GM21619 (cell line): ENCODE results near the gene ALKBH4.
"Not testable (repeated sequence)": the region's sequence is repeated elsewhere in the genome, so short reads cannot be mapped to it uniquely, and the experiment has no call there.

Source experiments
- ATAC-seq: cut with Tn5 transposase; IDR thresholded peaks from one replicate; pipeline ENCODE4 v1.9.1; 2021; ENCODE audit not compliant: unreplicated experiment

Gene ALKBH4, protein sequence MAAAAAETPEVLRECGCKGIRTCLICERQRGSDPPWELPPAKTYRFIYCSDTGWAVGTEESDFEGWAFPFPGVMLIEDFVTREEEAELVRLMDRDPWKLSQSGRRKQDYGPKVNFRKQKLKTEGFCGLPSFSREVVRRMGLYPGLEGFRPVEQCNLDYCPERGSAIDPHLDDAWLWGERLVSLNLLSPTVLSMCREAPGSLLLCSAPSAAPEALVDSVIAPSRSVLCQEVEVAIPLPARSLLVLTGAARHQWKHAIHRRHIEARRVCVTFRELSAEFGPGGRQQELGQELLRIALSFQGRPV

DNA sequence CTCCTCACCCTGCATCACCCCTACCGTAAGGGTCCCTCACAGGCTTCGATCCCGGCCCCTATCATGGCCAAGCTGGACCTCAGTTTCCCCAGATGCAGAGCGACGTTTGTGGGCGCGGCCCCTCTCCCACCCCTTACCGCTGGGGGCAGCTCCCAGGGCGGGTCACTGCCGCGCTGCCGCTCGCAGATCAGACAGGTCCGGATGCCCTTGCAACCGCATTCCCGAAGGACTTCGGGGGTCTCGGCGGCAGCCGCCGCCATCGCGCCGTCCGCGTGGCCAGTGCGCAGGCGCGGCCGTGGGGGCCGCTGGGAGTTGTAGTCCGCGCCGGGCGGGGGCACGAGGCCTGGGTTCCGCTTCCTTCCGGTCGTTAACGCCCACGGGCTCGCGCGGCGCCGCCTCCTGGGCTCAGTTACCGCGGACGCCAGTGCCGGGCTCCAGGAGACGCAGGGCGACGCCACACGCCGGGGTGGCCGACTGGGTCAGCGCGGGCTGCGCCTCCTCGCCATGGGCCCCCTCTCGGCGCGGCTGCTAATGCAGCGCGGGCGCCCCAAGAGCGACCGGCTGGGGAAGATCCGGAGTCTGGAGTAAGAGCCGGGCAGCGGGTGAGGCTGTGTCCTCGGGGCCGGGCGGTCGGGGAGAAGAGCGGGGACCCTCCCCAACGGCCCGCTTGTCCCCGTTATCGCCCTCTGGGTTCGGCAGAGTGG is at the start of gene ALKBH4, which contains the start of gene LRWD1:
Gene ALKBH4 (minus strand): TSS at position 287 of the 704 bp plus-strand sequence. CDS start 27 bp downstream, at position 260.
Gene LRWD1 (plus strand): TSS at position 408 of the 704 bp plus-strand sequence. CDS start 97 bp downstream, at position 505.
- peak; percentile 86 for ATAC-seq

DNA sequence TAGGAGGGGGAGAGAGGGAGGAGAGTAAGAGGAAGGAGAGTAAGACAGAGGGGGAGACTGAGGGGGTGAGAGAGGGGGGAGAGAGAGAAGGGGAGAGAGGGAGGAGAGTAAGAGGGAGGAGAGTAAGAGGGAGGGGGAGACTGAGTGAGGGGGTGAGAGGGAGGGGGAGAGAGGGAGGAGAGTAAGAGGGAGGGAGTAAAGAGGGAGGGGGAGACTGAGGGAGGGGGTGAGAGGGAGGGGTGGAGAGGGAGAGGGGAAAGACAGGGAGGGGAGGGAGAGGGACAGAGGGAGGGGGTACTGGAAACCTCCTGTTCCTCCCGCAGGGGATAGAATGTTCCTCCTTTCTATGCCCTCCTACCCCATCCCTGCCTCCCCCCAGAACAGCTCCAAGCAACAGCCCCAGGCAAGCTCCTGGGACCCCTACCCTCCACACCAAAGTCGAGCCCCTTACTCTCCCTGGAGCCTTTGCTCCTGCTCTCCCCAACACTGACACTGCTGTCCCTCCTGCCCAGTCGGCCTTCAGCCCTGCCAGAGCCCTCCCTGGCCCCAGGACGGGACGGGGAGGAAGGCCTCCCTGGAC is 48.1 kb upstream of the ALKBH4 start:
- ATAC-seq = not testable (repeated sequence)

DNA sequence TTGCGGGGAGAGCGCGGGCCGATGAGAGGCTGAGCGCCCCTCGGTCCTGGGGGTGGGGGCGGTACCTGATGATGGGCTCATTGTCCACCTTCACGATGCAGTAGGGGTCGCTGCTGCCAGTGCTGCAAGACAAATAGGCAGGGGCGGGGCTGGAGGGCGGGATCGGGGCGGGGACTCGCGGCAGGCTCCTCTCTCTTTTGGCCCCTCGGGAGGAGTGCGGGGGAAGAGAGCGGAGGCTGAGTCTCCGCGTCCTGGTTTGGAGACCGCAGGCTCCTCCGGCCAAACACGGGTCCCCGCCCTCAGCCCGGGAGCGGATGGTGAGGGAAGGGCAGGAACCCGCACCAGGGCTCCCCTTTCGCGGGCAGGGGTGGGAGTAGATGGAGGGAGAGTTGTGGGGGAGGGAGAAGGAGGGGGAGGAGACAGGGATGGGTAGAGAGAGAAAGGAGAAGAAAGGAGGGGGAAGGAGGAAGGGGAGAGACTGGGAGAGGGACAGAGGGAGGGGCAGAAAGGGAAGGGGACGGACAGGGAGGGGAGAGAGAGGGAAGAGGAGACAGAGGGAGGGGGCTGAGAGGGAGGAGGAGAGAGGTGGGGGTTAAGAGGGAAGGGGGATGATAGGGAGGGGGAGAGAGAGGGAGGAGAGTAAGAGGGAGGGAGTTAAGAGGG is 47.3 kb upstream of the ALKBH4 start:
- peak; percentile 32 for ATAC-seq

DNA sequence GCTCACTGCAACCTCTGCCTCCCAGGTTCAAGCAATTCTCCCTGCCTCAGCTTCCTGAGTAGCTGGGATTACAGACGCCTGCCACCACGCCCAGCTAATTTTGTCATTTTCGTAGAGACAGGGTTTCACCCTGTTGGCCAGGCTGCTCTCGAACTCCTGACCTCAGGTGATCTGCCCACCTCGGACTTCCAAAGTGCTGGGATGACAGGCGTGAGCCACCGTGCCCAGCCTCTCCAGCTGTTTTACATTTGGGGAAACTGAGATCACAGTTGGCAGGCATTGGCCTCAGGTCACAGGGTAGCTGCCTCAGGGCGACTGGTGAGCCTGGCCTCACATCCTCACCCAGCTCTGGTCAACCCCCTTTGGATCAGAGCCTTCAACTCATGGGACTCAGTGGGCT is 45.9 kb upstream of the ALKBH4 start:
- ATAC-seq = not testable (repeated sequence)

DNA sequence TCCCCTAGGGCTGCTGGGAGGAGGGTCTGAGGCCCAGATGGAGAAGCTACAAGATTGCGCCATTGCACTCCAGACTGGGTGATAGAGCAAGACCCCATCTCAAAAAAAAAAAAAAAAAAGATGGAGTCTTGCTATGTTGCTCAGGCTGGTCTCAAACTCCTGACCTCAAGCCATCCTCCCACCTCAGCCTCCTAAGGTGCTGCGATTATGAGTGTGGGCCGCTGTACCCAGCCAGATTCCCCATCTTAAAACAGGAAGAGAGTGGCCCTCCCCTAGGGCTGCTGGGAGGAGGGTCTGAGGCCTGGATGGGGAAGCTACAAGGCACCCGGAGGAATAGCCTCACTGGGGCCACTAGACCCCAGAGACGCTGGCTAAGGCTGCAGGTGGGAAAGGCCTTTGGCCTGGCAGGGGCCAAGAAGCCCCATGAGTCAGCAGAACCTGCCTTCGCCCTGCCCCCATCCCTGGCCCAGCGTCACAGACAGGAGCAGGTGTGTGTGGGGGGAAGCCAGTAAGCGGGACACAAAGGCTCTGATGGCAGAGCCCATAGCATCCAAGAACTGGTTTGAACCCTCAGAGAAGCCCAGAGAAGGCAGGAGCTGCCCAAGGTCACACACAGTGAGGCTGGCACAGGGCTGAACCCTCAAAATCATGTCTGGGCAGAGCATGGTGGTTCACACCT is 42.9 kb upstream of the ALKBH4 start:
- ATAC-seq = not testable (repeated sequence)

DNA sequence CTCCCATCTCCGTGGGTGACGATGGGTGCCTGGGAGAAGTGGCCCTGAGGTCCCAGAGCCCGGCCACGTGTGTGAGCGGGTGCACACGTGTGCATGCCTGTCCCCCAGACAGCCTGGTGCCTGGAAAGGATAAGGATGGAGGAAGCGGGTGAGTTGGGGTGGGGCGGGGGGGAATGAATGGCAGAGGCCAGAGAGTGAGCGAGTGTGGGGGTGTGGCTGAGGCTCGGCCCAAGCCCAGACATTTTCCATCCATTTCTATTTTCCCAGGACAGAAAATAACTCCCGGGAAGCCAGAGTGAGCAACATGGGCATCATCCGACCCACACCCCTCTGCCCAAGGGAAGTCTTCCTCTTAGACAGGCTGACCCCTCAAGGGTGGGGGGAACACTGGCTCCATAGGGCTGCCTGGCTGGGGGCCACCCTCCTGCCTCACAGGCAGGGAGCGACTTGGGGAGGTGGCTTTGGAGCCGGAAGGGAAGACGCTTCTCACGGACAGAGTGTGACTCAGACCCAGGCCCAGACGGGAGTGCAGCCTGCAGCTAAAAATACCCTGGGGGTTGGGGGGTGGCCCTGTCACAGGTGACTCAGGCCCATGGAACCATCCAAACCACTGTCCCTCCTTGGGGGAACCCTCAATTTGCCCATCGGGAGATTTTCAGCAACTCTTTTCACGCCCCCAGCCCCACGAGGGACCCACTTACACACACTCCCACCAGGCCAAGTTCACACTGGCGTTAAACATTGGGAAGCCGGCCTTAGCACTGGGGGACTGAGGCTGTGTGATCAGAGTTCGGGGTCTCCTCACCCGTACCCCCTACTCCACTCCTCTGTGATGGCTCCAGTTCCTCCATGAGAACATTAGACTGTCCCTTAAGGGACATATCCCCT is 40.9 kb upstream of the ALKBH4 start:
- not testable (repeated sequence) for ATAC-seq

DNA sequence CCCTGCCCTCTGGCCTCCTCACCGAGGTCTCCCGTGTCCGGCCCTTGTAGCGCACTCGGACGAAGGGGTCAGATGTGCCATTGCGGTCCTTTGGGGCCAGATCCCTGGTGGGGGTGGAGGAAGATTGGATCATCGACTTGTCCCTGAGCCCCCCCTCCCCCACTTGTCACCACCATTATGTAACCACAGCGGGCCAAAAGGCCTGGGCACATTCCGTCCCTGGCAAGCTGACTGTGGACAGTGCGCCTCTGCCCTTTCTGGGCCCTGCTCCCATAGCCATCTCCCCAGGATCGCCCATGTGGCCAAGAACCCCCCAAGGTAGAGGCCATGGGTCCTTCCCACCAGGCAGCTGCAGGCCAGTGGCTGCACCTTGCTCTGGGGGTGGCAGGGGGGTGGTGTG is 38.5 kb upstream of the ALKBH4 start:
- not testable (repeated sequence) for ATAC-seq

DNA sequence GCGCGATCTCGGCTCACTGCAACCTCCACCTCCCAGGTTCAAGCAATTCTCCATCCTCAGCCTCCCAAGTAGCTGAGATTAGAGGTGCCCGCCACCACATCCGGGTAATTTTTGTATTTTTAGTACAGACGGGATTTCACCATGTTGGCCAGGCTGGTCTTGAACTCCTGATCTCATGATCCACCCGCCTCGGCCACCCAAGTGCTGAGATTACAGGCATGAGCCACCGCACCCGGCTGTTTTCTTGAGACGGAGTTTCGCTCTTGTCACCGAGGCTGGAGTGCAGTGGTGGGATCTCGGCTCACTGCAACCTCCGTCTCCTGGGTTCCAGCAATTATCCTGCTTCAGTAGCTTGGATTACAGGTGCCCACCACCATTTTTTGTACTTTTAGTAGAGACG is 33.7 kb upstream of the ALKBH4 start:
- not testable (repeated sequence) for ATAC-seq

DNA sequence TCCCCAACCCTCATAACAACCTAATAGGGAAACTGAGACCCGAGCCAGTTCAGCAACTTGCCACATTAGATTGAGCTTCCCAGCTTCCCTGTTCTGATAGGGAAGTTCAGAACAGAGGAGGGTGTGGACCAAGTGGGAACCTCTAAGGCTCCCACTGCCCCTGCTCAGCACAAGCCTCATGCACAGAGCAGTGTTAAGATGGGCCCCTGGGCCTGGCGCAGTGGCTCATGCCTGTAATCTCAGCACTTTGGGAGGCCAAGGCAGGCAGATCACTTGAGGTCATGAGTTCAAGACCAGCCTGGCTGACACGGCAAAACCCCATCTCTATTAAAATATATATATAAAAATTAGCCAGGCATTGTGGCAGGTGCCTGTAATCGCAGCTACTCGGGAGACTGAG is 32.6 kb upstream of the ALKBH4 start:
- not testable (repeated sequence) for ATAC-seq

DNA sequence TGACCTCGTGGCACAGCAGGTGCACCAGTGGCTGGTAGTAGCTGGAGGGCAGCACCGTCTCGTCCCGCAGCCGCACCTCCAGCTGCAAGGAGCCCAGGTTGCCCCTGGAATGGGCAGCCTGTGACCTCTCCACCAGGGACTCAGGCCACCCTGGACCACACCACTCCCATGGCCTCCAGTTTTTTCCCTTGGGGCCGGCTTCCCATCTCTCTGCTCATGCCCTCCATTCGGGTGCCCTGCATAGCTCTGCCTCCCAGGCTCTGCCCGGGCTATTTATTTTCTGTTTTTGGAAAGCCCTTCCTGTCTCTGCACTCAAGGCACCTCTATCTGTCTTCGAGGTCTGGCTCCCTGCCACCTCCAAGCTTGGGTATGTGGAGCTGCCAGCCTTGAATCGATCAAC is 32.2 kb upstream of the ALKBH4 start:
- ATAC-seq = not testable (repeated sequence)

DNA sequence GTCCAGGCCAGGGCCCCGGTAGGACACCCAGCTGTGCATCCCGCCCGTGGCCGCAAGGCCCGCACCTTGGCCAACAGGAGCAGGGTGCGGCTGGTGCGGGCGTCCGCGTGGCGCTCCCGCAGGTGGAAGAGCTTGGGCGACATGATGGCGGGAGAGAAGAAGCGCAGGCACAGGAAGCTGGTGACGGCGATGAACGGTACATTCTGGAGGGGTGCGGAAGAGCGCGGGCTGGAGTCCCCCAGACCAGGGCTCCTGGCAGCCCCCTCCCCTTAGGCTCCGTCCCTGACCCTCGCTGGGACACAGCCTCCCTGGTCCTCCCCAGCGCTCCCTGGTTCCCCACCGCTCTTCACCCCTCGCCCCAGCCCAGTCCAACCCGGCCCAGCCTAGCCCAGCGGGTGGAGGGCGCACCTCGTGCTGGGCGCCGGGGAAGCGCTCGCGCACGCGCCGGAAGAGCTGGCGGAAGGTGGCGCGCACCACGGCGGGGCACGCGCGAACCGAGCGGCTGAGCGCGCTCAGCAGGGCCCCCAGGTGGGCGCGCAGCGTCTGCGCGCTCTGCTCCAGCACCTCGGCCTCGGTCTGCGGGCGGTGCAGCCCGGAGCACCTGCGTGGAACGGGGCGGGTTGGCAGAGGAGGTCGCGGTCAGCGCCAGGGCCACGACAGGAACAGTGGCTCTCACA is 29.9 kb upstream of the ALKBH4 start:
- ATAC-seq = peak; percentile 52

DNA sequence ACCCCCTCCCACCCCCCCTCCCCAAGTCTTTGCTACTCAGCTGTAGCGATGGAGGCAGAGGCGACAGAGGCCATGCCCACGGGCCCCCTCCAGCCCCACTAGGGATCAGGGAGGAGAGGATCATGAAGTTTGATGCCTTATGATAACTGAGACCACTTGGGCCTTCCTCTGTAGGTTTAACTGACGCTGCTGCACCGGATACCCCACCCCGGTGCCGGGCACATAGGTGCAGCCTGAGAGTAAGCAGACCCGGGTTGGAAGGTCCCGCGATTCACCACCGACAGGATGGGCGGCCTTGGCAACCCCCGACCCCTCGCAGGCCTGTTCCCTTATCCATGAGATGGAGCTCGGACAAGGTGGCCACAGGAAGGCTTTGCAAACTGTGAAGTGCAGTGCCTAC is 29.4 kb upstream of the ALKBH4 start:
- peak; percentile 19 for ATAC-seq

DNA sequence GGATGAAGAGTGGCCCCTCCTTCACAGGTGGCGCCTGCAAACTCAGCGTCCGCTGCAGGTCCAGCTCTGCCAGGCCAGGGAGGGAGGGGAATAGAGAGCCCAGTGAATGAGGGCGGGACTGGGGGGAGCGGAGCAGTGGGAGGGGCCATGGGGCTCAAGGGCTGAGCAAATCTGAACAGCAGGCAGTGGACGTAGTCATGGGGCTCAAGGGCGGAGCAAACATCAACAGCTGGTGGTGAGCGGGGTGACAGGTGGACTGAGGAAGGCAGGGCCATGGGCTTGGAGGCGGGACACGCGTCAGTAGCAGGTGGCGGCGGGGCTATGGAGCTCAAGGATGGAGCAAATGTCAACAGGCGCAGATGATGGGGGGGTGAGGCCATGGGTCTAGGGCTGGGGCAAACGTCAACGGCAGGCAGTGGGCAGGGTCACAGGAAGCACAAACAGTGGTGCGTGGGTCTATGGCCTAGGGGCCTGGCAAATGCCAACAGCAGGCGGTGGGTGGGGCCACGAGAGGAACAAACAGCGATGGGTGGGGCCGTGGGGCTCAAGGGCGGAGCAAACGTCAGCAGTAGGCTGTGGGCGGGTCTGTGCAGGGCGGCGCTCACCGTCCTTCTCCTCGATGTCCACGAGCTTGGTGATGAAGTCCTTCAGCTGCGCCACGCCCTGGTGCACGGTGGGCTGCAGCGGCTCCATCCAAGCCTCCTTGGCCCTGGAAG is 28.7 kb upstream of the ALKBH4 start:
- ATAC-seq = peak; percentile 63

DNA sequence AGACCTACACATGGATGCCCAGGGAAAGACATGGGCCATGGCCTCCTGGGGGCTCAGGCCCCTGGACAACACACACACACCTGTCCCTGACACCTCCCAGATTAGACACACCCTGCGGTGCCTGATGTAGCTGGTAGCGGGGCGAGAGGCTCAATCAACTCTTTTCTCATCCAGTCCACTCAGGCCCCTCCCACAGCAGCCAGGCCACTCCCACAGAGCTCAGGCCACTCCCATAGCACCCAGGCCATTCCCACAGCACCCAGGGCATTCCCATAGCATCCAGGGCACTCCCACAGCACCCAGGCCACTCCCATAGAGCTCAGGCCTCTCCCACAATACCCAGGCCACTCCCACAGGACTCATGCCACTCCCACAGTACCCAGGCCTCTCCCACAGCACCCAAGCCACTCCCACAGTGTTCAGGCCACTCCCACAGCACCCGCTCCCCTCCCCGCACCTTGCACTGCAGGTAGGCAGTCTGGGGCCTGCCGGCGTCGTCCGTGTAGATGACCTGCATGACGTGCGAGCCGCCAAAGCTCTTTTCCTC is 25.9 kb upstream of the ALKBH4 start:
- ATAC-seq = not testable (repeated sequence)

DNA sequence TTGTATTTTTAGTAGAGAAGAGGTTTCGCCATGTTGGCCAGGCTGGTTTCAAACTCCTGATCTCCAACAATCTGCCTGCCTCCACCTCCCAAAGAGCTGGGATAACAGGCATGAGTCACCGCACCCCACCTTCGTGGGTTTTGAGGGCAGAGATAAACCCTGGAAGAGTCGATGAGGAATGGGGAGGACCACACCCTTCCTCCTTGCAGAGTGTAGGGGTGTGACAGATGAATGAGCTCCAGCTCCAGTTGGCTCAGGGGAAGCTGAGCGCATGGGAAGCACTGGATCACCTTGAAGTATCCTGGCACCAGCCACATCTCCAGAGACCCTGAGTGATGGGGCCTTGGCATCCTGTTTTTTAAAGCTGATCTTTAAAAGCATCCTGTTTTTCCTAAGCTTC is 19.7 kb upstream of the ALKBH4 start:
- ATAC-seq = not testable (repeated sequence)

DNA sequence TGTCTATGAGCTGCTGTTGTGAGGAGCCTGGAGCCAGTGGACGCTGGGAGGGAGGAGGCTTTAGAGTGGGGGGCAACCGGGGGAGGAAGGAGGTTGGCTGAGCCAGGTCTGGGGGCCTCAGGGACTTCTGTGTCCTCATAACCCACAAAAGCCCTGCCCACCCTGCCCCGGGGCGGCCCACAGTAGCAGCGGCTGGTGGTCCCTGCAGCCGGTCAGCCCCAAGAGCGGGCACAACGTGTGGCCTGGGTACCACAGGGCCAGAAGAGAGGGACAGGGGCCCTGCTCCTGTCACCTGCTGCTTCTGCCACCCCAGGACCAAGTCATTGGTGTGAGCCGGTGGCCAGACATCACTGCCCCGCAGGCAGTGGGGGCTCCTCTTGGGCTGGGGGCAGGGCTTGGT is 17.3 kb upstream of the ALKBH4 start:
- not testable (repeated sequence) for ATAC-seq

DNA sequence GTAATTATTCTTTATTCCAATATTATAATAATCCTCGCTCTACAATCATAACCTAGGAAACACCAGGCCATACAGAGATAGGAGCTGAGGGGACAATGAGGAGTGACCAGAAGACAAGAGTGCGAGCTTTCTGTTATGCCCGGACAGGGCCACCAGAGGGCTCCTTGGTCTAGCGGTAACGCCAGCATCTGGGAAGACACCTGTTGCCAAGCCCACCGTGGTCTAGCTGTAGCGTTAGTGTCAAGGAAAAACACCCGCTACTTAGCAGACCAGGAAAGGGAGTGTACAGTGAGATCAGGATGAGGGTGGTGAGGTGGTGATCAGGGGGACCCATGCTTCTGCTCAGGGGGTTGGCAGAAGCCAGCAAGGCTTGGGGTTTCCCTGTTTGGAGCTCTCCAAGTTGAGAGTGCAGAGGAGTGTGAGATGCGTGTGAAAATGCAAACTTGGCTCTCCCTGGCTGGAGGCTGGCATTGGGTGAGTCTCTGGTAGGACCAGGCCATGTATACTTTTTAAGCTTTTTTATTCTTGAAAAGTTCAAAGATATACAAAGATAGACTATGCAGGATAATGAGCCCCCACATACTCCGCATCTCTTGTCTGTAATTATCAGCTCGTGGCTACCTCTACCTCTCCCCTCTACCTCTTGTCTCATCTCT is 15.4 kb upstream of the ALKBH4 start:
- ATAC-seq = not testable (repeated sequence)

DNA sequence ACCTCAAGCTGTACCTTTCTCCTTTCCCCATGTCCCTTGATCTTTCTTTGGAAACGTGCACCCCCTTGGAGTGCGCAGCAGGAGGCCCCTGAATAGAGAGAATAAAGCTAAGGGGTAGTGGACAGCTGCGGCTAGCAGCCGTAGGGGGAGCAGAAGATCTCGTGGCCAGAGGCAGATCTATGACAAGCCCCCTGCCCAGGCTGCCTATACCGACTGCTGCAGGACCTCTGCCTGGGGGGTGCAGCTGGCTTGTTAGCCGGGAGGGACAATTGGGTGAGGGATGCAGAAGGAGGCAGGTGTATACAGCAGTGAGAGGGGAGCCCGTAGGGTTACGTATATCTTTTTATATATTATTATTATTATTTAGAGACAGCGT is 14.5 kb upstream of the ALKBH4 start:
- ATAC-seq = peak; percentile 36
